Skeletal muscle tissue (tissue), 4 donors: ENCODE measurements around the gene CAMK1D. TPM values are rescaled to one million over a fixed set of nuclear protein-coding genes. Genes with fewer than 3 reads are reported as not detected.
"Not testable (repeated sequence)": the region's sequence is repeated elsewhere in the genome, so short reads cannot be mapped to it uniquely, and the experiment has no call there.

Experiments used
- H3K27ac ChIP-seq: one replicate; pipeline ENCODE4 v1.7.0; 2013; ENCODE audit warnings: mild to moderate bottlenecking, low read depth, low read length, inconsistent platforms
- H3K27me3 ChIP-seq, 3 donors: one replicate each; pipeline ENCODE4 v1.7.0; 2013; ENCODE audit warnings: low read length in 3 of 3; ENCODE audit not compliant: control insufficient read depth in 3 of 3, insufficient read depth in 3 of 3
- H3K36me3 ChIP-seq, 3 donors: one replicate each; pipeline ENCODE4 v1.7.0; 2013; ENCODE audit warnings: low read length in 3 of 3; ENCODE audit not compliant: control insufficient read depth in 3 of 3, insufficient read depth in 3 of 3
- H3K4me1 ChIP-seq, 3 donors: one replicate each; pipeline ENCODE4 v1.7.0; 2013; ENCODE audit warnings: low read length in 3 of 3, mild to moderate bottlenecking in 3 of 3; ENCODE audit not compliant: control insufficient read depth in 3 of 3, insufficient read depth in 3 of 3
- H3K4me3 ChIP-seq, 3 donors: one replicate each; pipeline ENCODE4 v1.7.0; 2013; ENCODE audit warnings: low read length in 3 of 3
- H3K9ac ChIP-seq, 3 donors: one replicate each; pipeline ENCODE4 v1.7.0; 2013; ENCODE audit warnings: low read length in 3 of 3, mild to moderate bottlenecking in 3 of 3, moderate library complexity in 2 of 3, low read depth in 1 of 3
- H3K9me3 ChIP-seq, 3 donors: one replicate each; pipeline ENCODE4 v1.7.0; 2013; ENCODE audit warnings: low read length in 3 of 3; ENCODE audit not compliant: control insufficient read depth in 3 of 3
- total RNA-seq: library from RNA; depleted of rRNA; stranded (reverse); fragments of >200 nt; gene quantifications from one replicate; pipeline ENCODE4 v1.2.3, GENCODE V29; 2014
- donor health status: Osteomylitis.

Gene CAMK1D
- total RNA-seq, 1 donor from 2014 or later, result 2.1 TPM

DNA sequence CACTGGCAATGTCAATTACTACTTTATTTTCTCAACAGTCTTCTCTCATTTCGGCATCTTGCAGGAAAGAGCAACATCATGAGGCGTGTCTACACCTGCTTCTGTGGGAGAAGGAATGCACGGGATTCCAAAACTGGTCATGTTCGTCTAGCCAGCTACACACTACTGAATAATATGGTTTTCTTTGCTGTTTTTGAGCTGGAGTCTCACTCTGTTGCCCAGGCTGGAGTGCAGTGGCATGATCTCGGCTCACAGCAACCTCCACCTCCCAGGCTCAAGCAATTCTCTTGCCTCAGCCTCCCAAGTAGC, 376.2 kb downstream of the CAMK1D start:
- H3K9me3 ChIP-seq, H3K36me3 ChIP-seq, H3K4me3 ChIP-seq, H3K9ac ChIP-seq, H3K27me3 ChIP-seq, H3K27ac ChIP-seq: not testable (repeated sequence)
- peaks cover 13 to 22% (median 22%) of the 10 kb centered on the region in 3 donors for H3K4me1 ChIP-seq

- Histone ChIP-seq H3K4me3 (peak overlapping the region in 2 of 3 donors; percentile 25 to 73), H3K9me3 (no peaks in the 10 kb centered on the region), H3K36me3 (no peaks in the 10 kb centered on the region), H3K27ac (peak overlapping the region; percentile 36), H3K27me3 (no peaks in the 10 kb centered on the region), H3K9ac (peak overlapping the region in 2 of 3 donors; percentile 28 to 86), H3K4me1 (peaks cover 13 to 16% (median 15%) of the 10 kb centered on the region in 3 donors)
These were observed 377.9 kb downstream of the CAMK1D start for GRCh38 chr10:12726971-12727831.

GRCh38 chr10:12727832-12728215, 378.5 kb downstream of the CAMK1D start:
- peak overlapping the region in 2 of 3 donors; percentile 25 to 73 for H3K4me3 ChIP-seq
- peak overlapping the region in 2 of 3 donors; percentile 28 to 86 for H3K9ac ChIP-seq
- peak overlapping the region; percentile 36 for H3K27ac ChIP-seq
- no peaks in the 10 kb centered on the region for H3K36me3 ChIP-seq
- peaks cover 13 to 16% (median 15%) of the 10 kb centered on the region in 3 donors for H3K4me1 ChIP-seq
- H3K9me3 ChIP-seq, result no peaks in the 10 kb centered on the region
- no peaks in the 10 kb centered on the region for H3K27me3 ChIP-seq

DNA sequence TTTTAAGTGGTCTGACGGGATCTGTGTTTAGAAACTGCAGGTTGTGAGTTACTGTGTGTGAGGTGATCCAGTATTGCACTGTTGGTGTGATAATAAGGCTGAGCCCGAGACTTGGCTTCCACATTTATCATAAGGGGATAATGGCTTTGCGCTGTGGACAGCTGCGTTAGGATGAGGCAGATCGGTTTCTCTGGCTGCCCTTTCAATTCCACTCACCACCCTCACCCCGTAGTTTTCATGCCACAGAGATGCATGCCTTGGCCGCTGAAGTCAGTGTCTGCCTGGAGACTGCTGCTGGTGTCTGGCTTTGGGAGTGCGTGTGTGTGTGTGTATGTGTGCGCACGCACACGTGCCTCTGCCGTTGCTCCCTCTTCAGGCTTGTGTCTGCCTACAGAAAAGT, 379.1 kb downstream of the CAMK1D start:
- Histone ChIP-seq H3K27me3 (no peaks in the 10 kb centered on the region), H3K9me3 (no peaks in the 10 kb centered on the region), H3K4me3 (peak overlapping the region in 2 of 3 donors; percentile 41 to 73), H3K9ac (peak overlapping the region in 1 of 3 donors; percentile 86), H3K36me3 (no peaks in the 10 kb centered on the region), H3K4me1 (peaks cover 13 to 16% (median 15%) of the 10 kb centered on the region in 3 donors), H3K27ac (peak overlapping the region; percentile 36)

GRCh38 chr10:12729885-12730284, 380.5 kb downstream of the CAMK1D start:
- Histone ChIP-seq H3K4me3 (no peak overlapping the region), H3K36me3 (no peaks in the 10 kb centered on the region), H3K27me3 (no peaks in the 10 kb centered on the region), H3K9me3 (no peaks in the 10 kb centered on the region), H3K27ac (peak overlapping the region; percentile 57), H3K9ac (no peak overlapping the region), H3K4me1 (peaks cover 13 to 16% (median 15%) of the 10 kb centered on the region in 3 donors)

DNA sequence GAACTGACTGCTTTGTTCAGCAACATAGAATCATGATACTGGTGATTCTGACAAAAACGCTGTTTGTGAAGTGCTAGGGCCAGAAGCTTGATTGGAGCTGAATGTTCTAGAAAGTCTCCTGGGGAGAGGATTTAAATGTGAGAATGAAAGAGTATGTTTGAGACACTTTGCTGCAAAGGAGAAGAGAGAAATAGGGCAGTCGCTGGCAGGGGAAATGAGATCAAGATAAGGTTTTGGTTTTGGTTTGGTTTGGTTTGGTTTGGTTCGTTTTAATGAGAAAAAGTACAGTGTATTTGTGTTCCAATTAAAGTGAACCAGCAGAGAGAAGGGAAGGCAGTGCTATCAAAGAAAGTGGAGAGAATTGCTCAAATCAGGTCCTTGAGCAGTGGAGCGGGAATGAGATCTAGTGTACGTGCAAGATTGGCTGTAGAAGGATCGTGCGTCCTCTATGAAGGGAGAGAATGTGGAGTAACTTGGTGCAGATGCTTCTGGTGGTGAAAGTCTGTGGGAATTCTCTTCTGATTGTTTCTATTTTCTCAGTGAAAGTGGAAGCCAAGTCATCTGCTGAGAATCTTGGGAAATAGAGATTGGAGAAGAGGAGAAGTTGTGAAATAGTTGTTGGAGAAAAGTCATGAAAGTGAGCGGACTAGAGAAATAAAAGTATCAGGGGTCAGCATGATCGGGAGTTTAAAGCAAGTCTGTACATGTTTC, 381.6 kb downstream of the CAMK1D start:
- Histone ChIP-seq H3K9ac (no peak overlapping the region), H3K36me3 (no peaks in the 10 kb centered on the region), H3K4me3 (peak overlapping the region in 1 of 3 donors; percentile 29), H3K27ac (peak overlapping the region; percentile 57), H3K9me3 (no peaks in the 10 kb centered on the region), H3K27me3 (no peaks in the 10 kb centered on the region), H3K4me1 (peaks cover 13 to 19% (median 15%) of the 10 kb centered on the region in 3 donors)

DNA sequence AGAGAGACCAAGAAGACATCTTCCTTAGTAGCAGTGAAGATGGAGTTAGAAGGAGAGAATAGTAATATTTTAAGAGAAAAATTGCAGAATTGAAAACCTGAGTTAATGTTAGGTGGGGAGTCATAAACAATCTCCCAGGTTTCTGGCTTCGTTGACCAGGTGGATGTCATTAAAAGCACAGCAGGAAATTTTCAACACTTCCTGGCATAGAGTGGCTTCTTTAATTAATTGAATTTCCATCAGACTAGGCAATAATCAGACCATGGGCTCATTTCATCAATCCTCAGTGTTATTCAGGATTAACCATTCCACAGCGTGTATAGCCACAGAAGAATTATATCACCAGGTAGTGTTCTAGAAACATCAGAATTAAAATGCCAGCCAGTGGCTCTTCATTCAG, 383.9 kb downstream of the CAMK1D start:
- no peak overlapping the region for H3K4me3 ChIP-seq
- H3K27me3 ChIP-seq, result no peaks in the 10 kb centered on the region
- H3K4me1 ChIP-seq, result peaks cover 8 to 15% (median 10%) of the 10 kb centered on the region in 3 donors
- no peak overlapping the region for H3K9ac ChIP-seq
- no peak overlapping the region for H3K27ac ChIP-seq
- no peaks in the 10 kb centered on the region for H3K36me3 ChIP-seq
- no peaks in the 10 kb centered on the region for H3K9me3 ChIP-seq

- no peaks in the 10 kb centered on the region for H3K27me3 ChIP-seq
- H3K9ac ChIP-seq, result no peak overlapping the region
- peaks cover 2 to 6% (median 5%) of the 10 kb centered on the region in 3 donors for H3K4me1 ChIP-seq
- no peak overlapping the region for H3K27ac ChIP-seq
- H3K4me3 ChIP-seq, result no peak overlapping the region
- H3K36me3 ChIP-seq, result no peaks in the 10 kb centered on the region
- H3K9me3 ChIP-seq, result no peaks in the 10 kb centered on the region
These were observed 386.6 kb downstream of the CAMK1D start for GRCh38 chr10:12735843-12736462.

- Histone ChIP-seq H3K36me3 (no peaks in the 10 kb centered on the region), H3K27me3 (no peaks in the 10 kb centered on the region), H3K9me3 (no peaks in the 10 kb centered on the region), H3K27ac (peak overlapping the region; percentile 68), H3K9ac (no peak overlapping the region), H3K4me3 (no peak overlapping the region), H3K4me1 (peaks cover 7 to 17% (median 16%) of the 10 kb centered on the region in 3 donors)
These were observed 391.5 kb downstream of the CAMK1D start for GRCh38 chr10:12740813-12741212.
